RWPE1 (cell line): ENCODE results near the gene FOXP2.
"Not testable (repeated sequence)": the region's sequence is repeated elsewhere in the genome, so short reads cannot be mapped to it uniquely, and the experiment has no call there.

ENCODE experiments used
- CTCF ChIA-PET: fragments of 350-600 bp; sonication (Branson Sonifier 250); formaldehyde crosslinking; extraction: SDS; loops from one replicate; lab custom pipeline; 2021; lab: Yijun Ruan, JAX
- POLR2A ChIA-PET: fragments of 400-600 bp; formaldehyde crosslinking; extraction: SDS; loops from one replicate; lab custom pipeline; 2020; ENCODE audit warnings: antibody characterized with exemption; ENCODE audit not compliant: low non-redundant PET; lab: Yijun Ruan, JAX
- DNase-seq: peaks from one replicate; pipeline ENCODE4 v3.0.0; 2012; ENCODE audit warnings: low spot score
- H3K27ac ChIP-seq: fragments of 450-650 bp; 2 replicates; pipeline ENCODE4 v1.5.1; 2017
- TF ChIP-seq, protein P1 (sequence below): fragments of 450-650 bp; conservative IDR thresholded peaks from 2 replicates; pipeline ENCODE4 v1.5.1; 2017; ENCODE audit warnings: low read depth, mild to moderate bottlenecking

The FOXP2 gene

DNA sequence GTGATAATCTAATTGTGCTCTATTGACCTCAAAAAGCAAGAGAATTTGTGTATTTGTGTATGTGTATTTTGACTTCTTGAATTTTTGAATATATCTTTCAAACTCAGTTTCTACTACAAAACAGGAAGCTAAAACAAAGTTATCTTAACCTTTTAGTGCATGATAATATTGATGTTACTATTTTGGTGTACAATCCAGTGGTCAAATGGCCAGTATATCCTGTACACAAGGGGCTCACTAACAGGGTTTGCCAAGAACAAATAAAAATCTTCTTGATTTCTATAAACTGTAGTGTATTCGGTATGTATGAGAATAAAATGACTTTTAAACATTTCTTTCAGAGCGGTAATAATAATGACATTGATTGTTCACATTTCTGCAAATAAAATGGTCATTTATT, 69.6 kb downstream of the FOXP2 start:
- POLR2A ChIA-PET: no interaction called here

DNA sequence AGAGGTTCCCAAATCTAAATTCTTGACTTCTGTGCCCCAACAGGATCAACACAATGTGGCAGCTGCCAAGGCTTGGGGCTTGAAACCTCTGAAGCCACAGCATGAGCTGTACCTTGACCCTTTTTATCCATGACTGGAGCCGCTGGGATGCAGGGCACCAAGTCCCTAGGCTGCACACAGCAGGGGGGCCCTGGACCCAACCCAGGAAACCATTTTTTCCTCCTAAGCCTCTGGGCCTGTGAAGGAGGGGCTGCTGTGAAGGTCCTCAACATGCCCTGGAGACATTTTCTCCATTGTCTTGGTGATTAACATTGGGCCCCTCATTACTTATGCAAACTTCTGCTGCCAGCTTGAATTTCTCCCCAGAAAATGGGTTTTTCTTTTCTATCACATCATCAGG, 72.6 kb downstream of the FOXP2 start:
- no peak for DNase-seq
- ChIA-PET CTCF (no interaction called here), POLR2A (no interaction called here)
- TF ChIP-seq, protein P1, sequence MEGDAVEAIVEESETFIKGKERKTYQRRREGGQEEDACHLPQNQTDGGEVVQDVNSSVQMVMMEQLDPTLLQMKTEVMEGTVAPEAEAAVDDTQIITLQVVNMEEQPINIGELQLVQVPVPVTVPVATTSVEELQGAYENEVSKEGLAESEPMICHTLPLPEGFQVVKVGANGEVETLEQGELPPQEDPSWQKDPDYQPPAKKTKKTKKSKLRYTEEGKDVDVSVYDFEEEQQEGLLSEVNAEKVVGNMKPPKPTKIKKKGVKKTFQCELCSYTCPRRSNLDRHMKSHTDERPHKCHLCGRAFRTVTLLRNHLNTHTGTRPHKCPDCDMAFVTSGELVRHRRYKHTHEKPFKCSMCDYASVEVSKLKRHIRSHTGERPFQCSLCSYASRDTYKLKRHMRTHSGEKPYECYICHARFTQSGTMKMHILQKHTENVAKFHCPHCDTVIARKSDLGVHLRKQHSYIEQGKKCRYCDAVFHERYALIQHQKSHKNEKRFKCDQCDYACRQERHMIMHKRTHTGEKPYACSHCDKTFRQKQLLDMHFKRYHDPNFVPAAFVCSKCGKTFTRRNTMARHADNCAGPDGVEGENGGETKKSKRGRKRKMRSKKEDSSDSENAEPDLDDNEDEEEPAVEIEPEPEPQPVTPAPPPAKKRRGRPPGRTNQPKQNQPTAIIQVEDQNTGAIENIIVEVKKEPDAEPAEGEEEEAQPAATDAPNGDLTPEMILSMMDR: no peak
- no peak overlapping the region for H3K27ac ChIP-seq

More for the DNA sequence above, 69.6 kb downstream of the FOXP2 start:
- no peak overlapping the region for H3K27ac ChIP-seq
- DNase-seq: no peak
- TF ChIP-seq, protein P1: no peak
- CTCF ChIA-PET: no interaction called here

DNA sequence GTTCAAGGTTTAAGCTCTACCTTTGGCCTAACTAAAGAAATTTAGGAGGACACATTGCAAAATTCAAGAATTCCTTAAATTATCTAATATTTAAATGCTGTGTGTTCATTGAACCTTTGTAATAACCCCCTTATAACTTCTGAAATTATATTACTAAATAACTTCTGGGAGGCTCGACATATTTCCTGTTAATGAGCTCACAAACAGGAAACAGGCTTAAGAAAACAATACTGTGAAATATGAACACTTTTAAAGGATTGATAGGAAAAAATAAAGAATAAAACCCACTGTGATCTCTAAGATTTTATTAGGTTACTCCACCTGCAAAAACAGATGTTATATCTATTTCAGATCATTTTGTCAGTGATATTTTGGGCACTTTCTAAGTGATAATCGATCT, 74.1 kb downstream of the FOXP2 start:
- ChIA-PET CTCF (no interaction called here), POLR2A (no interaction called here)
- no peak overlapping the region for H3K27ac ChIP-seq
- no peak for DNase-seq
- TF ChIP-seq, protein P1: no peak

DNA sequence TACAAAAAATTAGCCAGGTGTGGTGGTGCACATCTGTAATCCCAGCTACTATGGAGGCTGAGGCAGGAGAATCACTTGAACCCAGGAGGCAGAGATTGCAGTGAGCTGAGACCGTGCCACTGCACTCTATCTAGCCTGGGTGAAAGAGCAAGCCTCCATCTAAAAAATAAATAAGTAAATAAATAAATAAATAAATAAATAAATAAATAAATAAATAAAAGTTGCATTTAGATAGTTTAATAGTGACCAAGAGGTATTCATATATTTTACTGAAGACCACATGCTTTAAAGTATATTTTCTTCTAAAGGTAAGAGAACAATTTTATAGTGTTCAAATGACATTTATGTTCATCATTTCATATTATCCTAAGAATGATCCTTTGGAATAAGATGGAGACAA, 82.9 kb downstream of the FOXP2 start:
- POLR2A ChIA-PET, CTCF ChIA-PET, H3K27ac ChIP-seq, DNase-seq: not testable (repeated sequence)

DNA sequence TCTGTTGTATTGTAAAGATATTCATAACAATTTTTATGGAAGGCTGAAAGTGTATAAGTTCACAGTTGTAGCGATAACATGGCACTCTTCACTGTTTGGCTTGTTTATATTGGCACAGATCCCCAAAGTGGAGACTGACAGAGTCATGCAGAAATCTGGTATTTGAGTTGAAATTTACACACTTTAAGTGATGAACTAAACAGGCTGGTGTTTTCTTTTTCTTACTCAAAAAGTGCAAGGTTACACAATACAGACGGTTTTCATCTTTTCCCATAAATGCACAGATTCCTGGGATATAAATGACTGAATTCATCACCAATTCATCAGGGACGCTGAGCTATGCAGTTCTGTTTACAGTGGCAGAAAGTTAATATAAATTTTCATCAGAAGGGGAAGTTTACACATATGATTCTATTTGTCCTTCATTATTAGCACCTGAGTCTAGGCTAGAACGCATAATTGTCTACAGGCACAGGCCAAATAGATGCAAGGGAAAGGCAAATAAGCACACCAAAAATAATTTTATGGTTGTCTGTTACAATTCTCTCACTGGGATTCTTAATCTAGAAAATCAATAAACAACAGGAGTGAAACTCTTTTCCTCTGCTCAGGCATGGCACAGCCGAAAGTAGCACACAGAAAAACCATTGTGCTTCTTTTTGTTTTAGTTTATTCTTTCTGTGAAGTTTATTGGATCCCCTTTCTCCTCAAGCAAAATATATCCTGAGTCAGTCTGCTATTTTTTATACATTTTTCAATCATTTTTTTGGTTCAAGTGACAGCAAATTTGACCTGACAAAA, 88.0 kb downstream of the FOXP2 start:
- POLR2A ChIA-PET: no interaction called here
- TF ChIP-seq, protein P1: no peak
- CTCF ChIA-PET: interaction anchor here (0.6 kb wide), 1 partner anchor 84 kb away, joined by 3 read pairs; no protein-coding TSS in a partner anchor
- H3K27ac ChIP-seq: no peak overlapping the region
- DNase-seq: no peak

DNA sequence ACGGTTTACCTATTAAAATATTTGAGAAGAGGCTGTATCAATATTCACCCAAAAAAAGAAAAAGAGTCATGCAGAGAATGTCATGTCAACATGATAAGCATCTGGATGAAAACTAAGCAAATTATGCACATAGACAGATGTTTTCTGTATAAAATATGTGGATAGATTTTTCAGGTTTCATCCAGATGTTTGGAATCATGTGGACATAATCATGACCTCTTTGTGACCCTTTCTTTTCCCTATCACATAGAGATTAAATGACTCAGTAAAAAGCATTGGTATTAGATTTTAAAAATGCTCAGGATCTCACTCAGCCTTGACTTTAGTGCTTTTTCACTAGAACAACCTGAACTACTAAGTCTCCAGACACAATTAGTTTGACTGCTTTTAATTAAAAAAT, 90.0 kb downstream of the FOXP2 start:
- H3K27ac ChIP-seq: no peak overlapping the region
- ChIA-PET POLR2A (no interaction called here), CTCF (no interaction called here)
- TF ChIP-seq, protein P1: no peak
- DNase-seq: no peak

DNA sequence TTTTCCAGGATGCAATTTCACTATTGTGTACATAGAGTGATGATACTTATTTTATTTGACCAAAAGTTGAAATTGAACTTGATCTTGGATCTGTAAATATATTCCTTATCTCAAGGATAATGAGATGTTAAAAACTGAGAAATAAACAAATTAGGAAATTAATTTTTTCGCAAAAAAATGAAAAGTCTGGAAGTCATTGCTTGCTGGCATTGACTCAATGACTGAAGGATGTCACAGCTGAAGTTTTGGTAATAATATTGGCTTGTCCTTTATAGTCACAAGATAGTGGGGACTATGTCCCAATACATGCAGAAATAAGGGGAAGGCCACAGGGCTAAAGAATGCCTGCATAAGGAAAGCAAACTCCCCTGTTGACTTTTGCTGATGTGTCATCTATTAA, 92.8 kb downstream of the FOXP2 start:
- POLR2A ChIA-PET: no interaction called here
- TF ChIP-seq, protein P1: no peak
- no peak for DNase-seq
- CTCF ChIA-PET: no interaction called here
- no peak overlapping the region for H3K27ac ChIP-seq
